Measurements from ENCODE around the gene HOXD10. TPM values are rescaled to one million over a fixed set of nuclear protein-coding genes. Genes with fewer than 3 reads are reported as not detected.

Gene HOXD10
- total and polyA plus RNA-seq, 2 of the 13 experiments (the other 11 are each of a cell fraction or from before 2014, with no cell fraction given) = not detected

GRCh38 chr2:176088048-176088936 lies 28.3 kb upstream of the HOXD10 start (continued):
- TF ChIP-seq, protein P1, sequence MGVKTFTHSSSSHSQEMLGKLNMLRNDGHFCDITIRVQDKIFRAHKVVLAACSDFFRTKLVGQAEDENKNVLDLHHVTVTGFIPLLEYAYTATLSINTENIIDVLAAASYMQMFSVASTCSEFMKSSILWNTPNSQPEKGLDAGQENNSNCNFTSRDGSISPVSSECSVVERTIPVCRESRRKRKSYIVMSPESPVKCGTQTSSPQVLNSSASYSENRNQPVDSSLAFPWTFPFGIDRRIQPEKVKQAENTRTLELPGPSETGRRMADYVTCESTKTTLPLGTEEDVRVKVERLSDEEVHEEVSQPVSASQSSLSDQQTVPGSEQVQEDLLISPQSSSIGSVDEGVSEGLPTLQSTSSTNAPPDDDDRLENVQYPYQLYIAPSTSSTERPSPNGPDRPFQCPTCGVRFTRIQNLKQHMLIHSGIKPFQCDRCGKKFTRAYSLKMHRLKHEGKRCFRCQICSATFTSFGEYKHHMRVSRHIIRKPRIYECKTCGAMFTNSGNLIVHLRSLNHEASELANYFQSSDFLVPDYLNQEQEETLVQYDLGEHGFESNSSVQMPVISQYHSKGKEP (CRISPR knock-in tag; IDR thresholded peaks at IDR 0.05) = no peak
- TF ChIP-seq ZNF713 (CRISPR knock-in tag; IDR thresholded peaks at IDR 0.05) (no peak), PHB2 (IDR thresholded peaks at IDR 0.05; ENCODE audit: partially characterized antibody) (no peak), CENPX (CRISPR knock-in tag; IDR thresholded peaks at IDR 0.05) (no peak), ZKSCAN5 (CRISPR knock-in tag; IDR thresholded peaks at IDR 0.05) (no peak), PRMT3 (CRISPR knock-in tag; IDR thresholded peaks at IDR 0.05; ENCODE audit: borderline replicate concordance, low read depth) (no peak), MIER3 (CRISPR knock-in tag; IDR thresholded peaks at IDR 0.05; ENCODE audit: borderline replicate concordance) (peak; percentile 47; the same call in 1 of the 2 replicates), TOPORS (CRISPR knock-in tag; IDR thresholded peaks at IDR 0.05) (no peak), THYN1 (CRISPR knock-in tag; IDR thresholded peaks at IDR 0.05; ENCODE audit: borderline replicate concordance, low read depth) (0 out of 2 replicates have a peak, but pooled peaks have one; percentile 53), ZGPAT (CRISPR knock-in tag; IDR thresholded peaks at IDR 0.05) (peak; percentile 44; the same call in 1 of the 2 replicates), SRSF1 (optimal IDR thresholded peaks at IDR 0.05; ENCODE audit: low read depth, low read length) (no peak), JUND (CRISPR knock-in tag; IDR thresholded peaks at IDR 0.05) (no peak), ARID4A (CRISPR knock-in tag; IDR thresholded peaks at IDR 0.05; ENCODE audit: borderline replicate concordance) (no peak; the same call in 1 of the 2 replicates), ZNF326 (CRISPR knock-in tag; IDR thresholded peaks at IDR 0.05; ENCODE audit: borderline replicate concordance) (no peak), SMARCE1 (IDR thresholded peaks at IDR 0.05; ENCODE audit: borderline replicate concordance) (no peak), KLF9 (CRISPR knock-in tag; IDR thresholded peaks at IDR 0.05; ENCODE audit: low read depth) (no peak), RFX5 (IDR thresholded peaks at IDR 0.05; ENCODE audit: low read depth, low read length) (no peak), FOXJ3 (CRISPR knock-in tag; IDR thresholded peaks at IDR 0.05; ENCODE audit: borderline replicate concordance) (no peak)

Measured in HepG2 (cell line).